Measurements from ENCODE around the gene NOVA2. TPM values are rescaled to one million over a fixed set of nuclear protein-coding genes. Genes with fewer than 3 reads are reported as not detected.

Gene NOVA2
- total and polyA plus RNA-seq, 2 experiments from 2014 or later = 0.08 TPM; not detected in 1

DNA sequence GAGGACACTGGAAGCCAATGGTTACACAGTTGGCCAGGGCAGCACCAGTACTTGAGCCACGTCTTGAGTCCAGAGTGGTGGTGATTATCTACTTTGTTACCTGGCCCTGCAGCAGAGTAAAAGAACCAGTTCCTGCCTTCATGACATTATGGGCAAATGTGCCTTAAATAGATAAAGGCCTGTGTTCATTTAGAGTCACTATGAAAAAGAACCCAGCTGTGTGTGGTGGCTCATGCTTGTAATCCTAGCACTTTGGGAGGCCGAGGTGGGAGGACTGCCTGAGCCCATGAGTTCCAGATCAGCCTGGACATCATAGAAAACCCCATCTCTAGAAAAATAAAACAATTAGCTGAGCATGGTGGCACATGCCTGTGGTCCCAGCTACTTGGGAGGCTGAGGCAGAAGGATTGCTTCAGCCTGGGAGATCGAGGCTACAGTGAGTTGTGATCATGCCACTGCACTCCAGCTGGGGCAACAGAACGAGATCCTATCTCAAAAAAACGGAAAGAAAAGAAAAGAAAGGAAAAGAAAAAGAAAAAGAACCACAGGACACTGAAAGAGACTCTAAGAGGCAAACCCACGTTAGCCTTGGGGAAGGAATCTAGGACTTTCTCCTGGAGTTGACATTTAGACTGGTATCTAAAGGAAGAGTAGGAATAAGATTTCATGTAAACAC, 84.3 kb downstream of the NOVA2 start:
- TF ChIP-seq EZH2phosphoT487 (IDR thresholded peaks at IDR 0.05; ENCODE audit: low read depth, severe bottlenecking, unreplicated experiment) (no peak), EZH2 (IDR thresholded peaks at IDR 0.05; ENCODE audit: borderline replicate concordance) (no peak)
- TF ChIP-seq, protein P1, sequence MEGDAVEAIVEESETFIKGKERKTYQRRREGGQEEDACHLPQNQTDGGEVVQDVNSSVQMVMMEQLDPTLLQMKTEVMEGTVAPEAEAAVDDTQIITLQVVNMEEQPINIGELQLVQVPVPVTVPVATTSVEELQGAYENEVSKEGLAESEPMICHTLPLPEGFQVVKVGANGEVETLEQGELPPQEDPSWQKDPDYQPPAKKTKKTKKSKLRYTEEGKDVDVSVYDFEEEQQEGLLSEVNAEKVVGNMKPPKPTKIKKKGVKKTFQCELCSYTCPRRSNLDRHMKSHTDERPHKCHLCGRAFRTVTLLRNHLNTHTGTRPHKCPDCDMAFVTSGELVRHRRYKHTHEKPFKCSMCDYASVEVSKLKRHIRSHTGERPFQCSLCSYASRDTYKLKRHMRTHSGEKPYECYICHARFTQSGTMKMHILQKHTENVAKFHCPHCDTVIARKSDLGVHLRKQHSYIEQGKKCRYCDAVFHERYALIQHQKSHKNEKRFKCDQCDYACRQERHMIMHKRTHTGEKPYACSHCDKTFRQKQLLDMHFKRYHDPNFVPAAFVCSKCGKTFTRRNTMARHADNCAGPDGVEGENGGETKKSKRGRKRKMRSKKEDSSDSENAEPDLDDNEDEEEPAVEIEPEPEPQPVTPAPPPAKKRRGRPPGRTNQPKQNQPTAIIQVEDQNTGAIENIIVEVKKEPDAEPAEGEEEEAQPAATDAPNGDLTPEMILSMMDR (IDR thresholded peaks at IDR 0.05; ENCODE audit: poor library complexity) = no peak
- peaks cover 10% of the 10 kb centered on the region for H4K20me1 ChIP-seq (ENCODE audit: insufficient read depth, poor library complexity, severe bottlenecking)
- H3K4me1 ChIP-seq (ENCODE audit: insufficient read depth) = peaks cover 8% of the 10 kb centered on the region
- no peaks in the 10 kb centered on the region for H3K9me2 ChIP-seq (replicated peaks; ENCODE audit: insufficient read depth)
- WGBS (ENCODE audit: low lambda C conversion rate, missing lambda C conversion rate) = 85% methylated on average over 6 of the region's 6 CpGs
- DNase-seq (ENCODE audit: low spot score) = no peak
- no peaks in the 10 kb centered on the region for H3K27me3 ChIP-seq
- H3K27ac ChIP-seq = no peak overlapping the region
- H3K9me3 ChIP-seq (ENCODE audit: low read depth) = no peaks in the 10 kb centered on the region
- no peak overlapping the region for H3K4me3 ChIP-seq
- no peaks in the 10 kb centered on the region for H3K36me3 ChIP-seq (replicated peaks; ENCODE audit: insufficient read depth, low read depth)
- H3K4me2 ChIP-seq = no peak overlapping the region
- no peak overlapping the region for H2AFZ ChIP-seq
- H3K79me2 ChIP-seq = peaks cover 13% of the 10 kb centered on the region

DNA sequence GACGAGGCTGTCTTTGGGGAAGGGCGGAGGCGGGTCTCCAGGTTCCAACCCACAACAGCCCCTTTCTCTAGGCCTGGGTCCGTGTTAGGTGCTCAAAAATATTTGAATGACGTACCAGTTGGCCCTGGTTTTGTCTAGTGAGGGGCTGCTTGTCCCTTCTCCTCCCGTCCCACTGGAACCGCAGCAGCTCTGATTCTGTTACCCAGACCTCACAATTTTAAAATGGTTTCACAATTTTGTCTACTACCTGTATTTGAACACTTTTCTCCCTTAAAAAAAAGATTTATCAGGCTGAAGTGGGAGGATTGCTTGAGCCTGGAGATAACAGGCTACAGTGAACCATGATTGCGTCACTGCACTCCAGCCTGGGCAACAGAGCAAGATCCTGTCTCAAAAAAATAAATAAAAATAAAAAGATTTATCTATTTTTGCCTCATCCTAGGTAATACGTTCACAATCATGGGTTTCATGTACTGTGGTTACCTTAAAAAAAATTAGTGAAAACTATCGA, 86.4 kb downstream of the NOVA2 start:
- 48% methylated on average over 10 of the region's 10 CpGs for WGBS (ENCODE audit: low lambda C conversion rate, missing lambda C conversion rate)
- Histone ChIP-seq H3K4me1 (ENCODE audit: insufficient read depth) (peaks cover 17% of the 10 kb centered on the region), H3K9me2 (replicated peaks; ENCODE audit: insufficient read depth) (no peaks in the 10 kb centered on the region), H3K4me3 (peak overlapping the region; percentile 73), H3K4me2 (peak overlapping the region; percentile 82), H2AFZ (peak overlapping the region; percentile 68), H3K36me3 (replicated peaks; ENCODE audit: insufficient read depth, low read depth) (no peaks in the 10 kb centered on the region), H3K9me3 (ENCODE audit: low read depth) (no peaks in the 10 kb centered on the region), H3K27ac (peak overlapping the region; percentile 95), H3K79me2 (peaks cover 22% of the 10 kb centered on the region), H3K27me3 (no peaks in the 10 kb centered on the region), H4K20me1 (ENCODE audit: insufficient read depth, poor library complexity, severe bottlenecking) (peaks cover 19% of the 10 kb centered on the region)
- TF ChIP-seq EZH2 (IDR thresholded peaks at IDR 0.05; ENCODE audit: borderline replicate concordance) (no peak), EZH2phosphoT487 (IDR thresholded peaks at IDR 0.05; ENCODE audit: low read depth, severe bottlenecking, unreplicated experiment) (no peak)
- TF ChIP-seq, protein P1 (IDR thresholded peaks at IDR 0.05; ENCODE audit: poor library complexity) = no peak
- no peak for DNase-seq (ENCODE audit: low spot score)

DNA sequence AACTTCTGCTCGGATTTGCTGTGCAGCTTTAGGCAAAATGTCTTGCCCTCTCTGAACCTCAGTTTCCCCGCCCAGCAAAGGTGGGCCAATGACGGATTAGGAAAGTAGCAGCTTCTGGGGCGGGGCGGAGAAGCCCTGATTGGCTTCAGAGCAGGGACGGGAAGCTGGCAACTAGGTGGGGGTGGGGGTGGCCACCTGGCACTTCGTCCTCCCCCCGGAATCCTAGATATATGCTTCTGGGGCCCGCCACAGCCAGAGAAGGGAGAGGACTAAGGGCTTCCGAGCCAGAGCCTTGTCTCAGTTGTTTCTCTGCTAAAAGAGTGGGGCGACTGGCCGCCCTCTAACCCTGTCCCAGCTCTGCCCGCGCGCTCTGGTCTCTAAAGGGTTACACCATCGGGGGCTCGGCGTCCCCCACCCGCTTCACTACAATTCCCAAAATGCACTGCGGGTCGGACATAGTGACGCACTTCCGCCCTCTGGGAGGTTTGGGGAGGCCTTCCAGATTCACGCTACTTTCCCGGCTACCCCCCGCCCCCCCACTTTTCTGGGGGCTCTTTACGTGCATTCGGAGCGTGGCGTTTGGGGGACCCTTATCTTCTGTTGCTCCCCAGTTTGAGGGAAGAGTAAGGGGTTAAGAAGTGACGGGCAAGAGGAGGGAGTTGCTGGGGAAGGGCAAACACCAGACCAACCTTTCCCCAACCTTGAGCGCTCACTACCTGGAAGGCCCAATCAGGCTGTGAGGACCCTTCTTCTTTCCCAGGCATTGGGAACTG, 87.1 kb downstream of the NOVA2 start:
- H3K4me2 ChIP-seq = peak overlapping the region; percentile 82
- H2AFZ ChIP-seq = peak overlapping the region; percentile 68
- peaks cover 19% of the 10 kb centered on the region for H4K20me1 ChIP-seq (ENCODE audit: insufficient read depth, poor library complexity, severe bottlenecking)
- TF ChIP-seq EZH2 (IDR thresholded peaks at IDR 0.05; ENCODE audit: borderline replicate concordance) = no peak
- no peak for TF ChIP-seq EZH2phosphoT487 (IDR thresholded peaks at IDR 0.05; ENCODE audit: low read depth, severe bottlenecking, unreplicated experiment)
- TF ChIP-seq, protein P1 (IDR thresholded peaks at IDR 0.05; ENCODE audit: poor library complexity) = no peak
- H3K4me1 ChIP-seq (ENCODE audit: insufficient read depth) = peaks cover 17% of the 10 kb centered on the region
- WGBS (ENCODE audit: low lambda C conversion rate, missing lambda C conversion rate) = 1% methylated on average over 32 of the region's 32 CpGs
- DNase-seq (ENCODE audit: low spot score) = peak; percentile 96
- no peaks in the 10 kb centered on the region for H3K9me3 ChIP-seq (ENCODE audit: low read depth)
- peaks cover 22% of the 10 kb centered on the region for H3K79me2 ChIP-seq
- H3K27ac ChIP-seq = peak overlapping the region; percentile 95
- H3K36me3 ChIP-seq (replicated peaks; ENCODE audit: insufficient read depth, low read depth) = no peaks in the 10 kb centered on the region
- no peaks in the 10 kb centered on the region for H3K27me3 ChIP-seq
- no peaks in the 10 kb centered on the region for H3K9me2 ChIP-seq (replicated peaks; ENCODE audit: insufficient read depth)
- H3K4me3 ChIP-seq = peak overlapping the region; percentile 73

Measured in hepatocyte (in vitro differentiated cells).